ENCODE results near the gene INPP4B. TPM values are rescaled to one million over a fixed set of nuclear protein-coding genes. Genes with fewer than 3 reads are reported as not detected.
A peak's percentile ranks its signal among the peaks of the same experiment; 100 is the strongest.

INPP4B gene
- total RNA-seq, 4 donors from 2014 or later = 29.4 to 51.5 (median 35.3) TPM

GRCh38 chr4:142858965-142859364 is 12.9 kb upstream of the INPP4B start:
- intact Hi-C loops (cut with DNase I; ENCODE audit: low total_unique reads) = no loop called here
- DNase-seq = no peak

GRCh38 chr4:142858446-142858845 is 12.3 kb upstream of the INPP4B start:
- no peaks in the 10 kb centered on the region for H3K4me1 ChIP-seq
- TF ChIP-seq CTCF (IDR thresholded peaks at IDR 0.05) (no peak), POLR2A (IDR thresholded peaks at IDR 0.05) (no peak)
- no peak overlapping the region for H3K4me3 ChIP-seq
- intact Hi-C loops (cut with DNase I; ENCODE audit: low total_unique reads) = no loop called here
- no peaks in the 10 kb centered on the region for H3K36me3 ChIP-seq
- H3K27ac ChIP-seq = no peak overlapping the region
- DNase-seq = no peak
- no peaks in the 10 kb centered on the region for H3K9me3 ChIP-seq
- H3K27me3 ChIP-seq = no peaks in the 10 kb centered on the region

More at GRCh38 chr4:142858965-142859364, 12.9 kb upstream of the INPP4B start:
- no peak overlapping the region for H3K27ac ChIP-seq
- no peaks in the 10 kb centered on the region for H3K9me3 ChIP-seq
- no peaks in the 10 kb centered on the region for H3K4me1 ChIP-seq
- no peaks in the 10 kb centered on the region for H3K36me3 ChIP-seq
- TF ChIP-seq POLR2A (IDR thresholded peaks at IDR 0.05) (no peak), CTCF (IDR thresholded peaks at IDR 0.05) (no peak)
- no peak overlapping the region for H3K4me3 ChIP-seq
- H3K27me3 ChIP-seq = no peaks in the 10 kb centered on the region

GRCh38 chr4:142856576-142856975 is 10.5 kb upstream of the INPP4B start:
- H3K4me1 ChIP-seq = no peaks in the 10 kb centered on the region
- no peak for DNase-seq
- H3K27ac ChIP-seq = no peak overlapping the region
- no peaks in the 10 kb centered on the region for H3K36me3 ChIP-seq
- TF ChIP-seq POLR2A (IDR thresholded peaks at IDR 0.05) = no peak
- H3K27me3 ChIP-seq = no peaks in the 10 kb centered on the region
- no peaks in the 10 kb centered on the region for H3K9me3 ChIP-seq
- intact Hi-C loops (cut with DNase I; ENCODE audit: low total_unique reads) = no loop called here
- H3K4me3 ChIP-seq = no peak overlapping the region

GRCh38 chr4:142850478-142850877 is 4.4 kb upstream of the INPP4B start:
- Histone ChIP-seq H3K4me3 (no peak overlapping the region), H3K27me3 (no peaks in the 10 kb centered on the region), H3K9me3 (no peaks in the 10 kb centered on the region), H3K36me3 (no peaks in the 10 kb centered on the region), H3K4me1 (no peaks in the 10 kb centered on the region), H3K27ac (no peak overlapping the region)
- peak in 1 of 4 experiments; percentile 21 for TF ChIP-seq CTCF (IDR thresholded peaks at IDR 0.05)
- TF ChIP-seq POLR2A (IDR thresholded peaks at IDR 0.05) = no peak
- DNase-seq = no peak
- intact Hi-C loops (cut with DNase I; ENCODE audit: low total_unique reads) = no loop called here

GRCh38 chr4:142846729-142847596 is 862 bp upstream of the INPP4B start:
- intact Hi-C loops (cut with DNase I; ENCODE audit: low total_unique reads) = no loop called here
- TF ChIP-seq CTCF (IDR thresholded peaks at IDR 0.05) (peak in 3 of 4 experiments; percentile 18 to 45 (median 29)), POLR2A (IDR thresholded peaks at IDR 0.05) (no peak)
- H3K4me1 ChIP-seq = no peaks in the 10 kb centered on the region
- peak overlapping the region; percentile 53 to 76 for H3K4me3 ChIP-seq
- DNase-seq = peak; percentile 31 to 41
- H3K27ac ChIP-seq = peak overlapping the region; percentile 65 to 82
- no peaks in the 10 kb centered on the region for H3K36me3 ChIP-seq
- no peaks in the 10 kb centered on the region for H3K27me3 ChIP-seq
- no peaks in the 10 kb centered on the region for H3K9me3 ChIP-seq

All from uterus (tissue), 4 donors.